Trophoblast cell (in vitro differentiated cells and primary cell): ENCODE measurements around the gene PRDX6.
A peak's percentile ranks its signal among the peaks of the same experiment; 100 is the strongest.

Experiments
- DNase-seq, 2 donors: peaks; one replicate each; pipeline ENCODE4 v3.0.0-alpha.2; 2016
- H2AFZ ChIP-seq: 2 replicates; pipeline ENCODE4 v1.6.1; 2013; ENCODE audit warnings: low read length, moderate library complexity, mild to moderate bottlenecking; ENCODE audit not compliant: insufficient read depth, poor library complexity
- H2AK5ac ChIP-seq: 2 replicates; pipeline ENCODE4 v1.6.1; 2013; ENCODE audit warnings: mild to moderate bottlenecking, low read length
- H2BK120ac ChIP-seq: 2 replicates; pipeline ENCODE4 v1.6.1; 2013; ENCODE audit warnings: low read length, mild to moderate bottlenecking, moderate library complexity; ENCODE audit not compliant: insufficient read depth, poor library complexity
- H2BK12ac ChIP-seq: 2 replicates; pipeline ENCODE4 v1.6.1; 2013; ENCODE audit warnings: mild to moderate bottlenecking, low read length, moderate library complexity
- H2BK5ac ChIP-seq: 2 replicates; pipeline ENCODE4 v1.6.1; 2013; ENCODE audit warnings: low read length, low read depth, moderate library complexity, mild to moderate bottlenecking; ENCODE audit not compliant: poor library complexity
- H3K14ac ChIP-seq: 2 replicates; pipeline ENCODE4 v1.6.1; 2013; ENCODE audit warnings: mild to moderate bottlenecking, low read length
- H3K18ac ChIP-seq: 2 replicates; pipeline ENCODE4 v1.6.1; 2013; ENCODE audit warnings: mild to moderate bottlenecking, low read length
- H3K23ac ChIP-seq: 2 replicates; pipeline ENCODE4 v1.6.1; 2013; ENCODE audit warnings: low read length
- H3K27ac ChIP-seq: 2 replicates; pipeline ENCODE4 v1.5.1; 2013; ENCODE audit warnings: low read depth, mild to moderate bottlenecking, inconsistent platforms, low read length, moderate library complexity
- H3K27me3 ChIP-seq: 2 replicates; pipeline ENCODE4 v1.6.1; 2013; ENCODE audit warnings: inconsistent platforms, mild to moderate bottlenecking, low read length, moderate library complexity; ENCODE audit not compliant: insufficient read depth
- H3K36me3 ChIP-seq, 2 experiments: 1 replicate in 1 of 2; 2 replicates in 1 of 2; pipeline ENCODE4 v1.6.1; 2013; ENCODE audit warnings: low read length in 2 of 2, mild to moderate bottlenecking in 2 of 2, moderate library complexity in 1 of 2; ENCODE audit not compliant: insufficient read depth in 2 of 2, control insufficient read depth in 1 of 2
- H3K4ac ChIP-seq: 2 replicates; pipeline ENCODE4 v1.6.1; 2013; ENCODE audit warnings: low read depth, mild to moderate bottlenecking, low read length, moderate library complexity
- H3K4me1 ChIP-seq, 2 experiments: 1 replicate in 1 of 2; 2 replicates in 1 of 2; pipeline ENCODE4 v1.6.1; 2013; ENCODE audit warnings: low read length in 2 of 2, mild to moderate bottlenecking in 2 of 2, moderate library complexity in 1 of 2; ENCODE audit not compliant: insufficient read depth in 2 of 2, control insufficient read depth in 1 of 2
- H3K4me2 ChIP-seq: 2 replicates; pipeline ENCODE4 v1.6.1; 2013; ENCODE audit warnings: inconsistent platforms, mild to moderate bottlenecking, low read length, moderate library complexity
- H3K4me3 ChIP-seq: 2 replicates; pipeline ENCODE4 v1.5.1; 2013; ENCODE audit warnings: mild to moderate bottlenecking, low read depth, low read length, inconsistent platforms
- H3K79me1 ChIP-seq: one replicate; pipeline ENCODE4 v1.6.1; 2013; ENCODE audit warnings: low read length
- H3K79me2 ChIP-seq: 2 replicates; pipeline ENCODE4 v1.6.1; 2013; ENCODE audit warnings: low read length, mild to moderate bottlenecking; ENCODE audit not compliant: control insufficient read depth, insufficient read depth, poor library complexity
- H3K9ac ChIP-seq: 2 replicates; pipeline ENCODE4 v1.6.1; 2013; ENCODE audit warnings: mild to moderate bottlenecking, low read length
- H3K9me3 ChIP-seq: 2 replicates; pipeline ENCODE4 v1.6.1; 2013; ENCODE audit warnings: low read depth, mild to moderate bottlenecking, control low read depth, inconsistent platforms, low read length; ENCODE audit not compliant: insufficient read depth
- H4K12ac ChIP-seq: 2 replicates; pipeline ENCODE4 v1.6.1; 2013; ENCODE audit warnings: low read depth, mild to moderate bottlenecking, low read length, moderate library complexity
- H4K8ac ChIP-seq: 2 replicates; pipeline ENCODE4 v1.6.1; 2013; ENCODE audit warnings: low read depth, mild to moderate bottlenecking, low read length, moderate library complexity
- H4K91ac ChIP-seq: one replicate; pipeline ENCODE4 v1.6.1; 2013; ENCODE audit warnings: low read depth, mild to moderate bottlenecking, low read length, moderate library complexity
- WGBS: extraction: QIAGEN DNeasy Blood & Tissue Kit; methylation state at CpG from one replicate; pipeline ENCODE4 v1.1.7; 2013; ENCODE audit warnings: missing lambda C conversion rate; ENCODE audit not compliant: insufficient read length, insufficient coverage; ENCODE audit errors: extremely low coverage; 5-methylcytosine and 5-hydroxymethylcytosine counted together

The PRDX6 gene

GRCh38 chr1:173506437-173506836, 29.3 kb downstream of the PRDX6 start:
- H3K79me2 ChIP-seq: no peaks in the 10 kb centered on the region

GRCh38 chr1:173507205-173507846, 30.2 kb downstream of the PRDX6 start:
- Histone ChIP-seq H3K4me1 (peaks cover 0 to 3% of the 10 kb centered on the region in 2 experiments), H3K9ac (no peak overlapping the region), H3K27ac (no peak overlapping the region), H4K12ac (no peak overlapping the region), H3K14ac (no peak overlapping the region), H2BK120ac (no peak overlapping the region), H3K4me2 (no peak overlapping the region), H3K36me3 (no peaks in the 10 kb centered on the region), H3K9me3 (no peaks in the 10 kb centered on the region), H3K79me1 (no peaks in the 10 kb centered on the region), H3K27me3 (no peaks in the 10 kb centered on the region), H3K4me3 (no peak overlapping the region), H4K91ac (no peak overlapping the region), H4K8ac (no peak overlapping the region), H2BK5ac (no peak overlapping the region), H3K79me2 (no peaks in the 10 kb centered on the region), H2AK5ac (no peak overlapping the region), H2BK12ac (no peak overlapping the region), H3K18ac (no peak overlapping the region), H3K23ac (no peak overlapping the region), H3K4ac (no peak overlapping the region), H2AFZ (no peak overlapping the region)
- peak; percentile 66 to 88 for DNase-seq
- whole genome bisulfite sequencing: no CpG with 5 or more reads among the region's 3 CpGs

More at GRCh38 chr1:173506437-173506836, 29.3 kb downstream of the PRDX6 start:
- Histone ChIP-seq H4K12ac (no peak overlapping the region), H3K9me3 (no peaks in the 10 kb centered on the region), H3K14ac (no peak overlapping the region), H3K79me1 (no peaks in the 10 kb centered on the region), H3K36me3 (no peaks in the 10 kb centered on the region), H2BK12ac (no peak overlapping the region), H3K23ac (no peak overlapping the region), H2BK120ac (no peak overlapping the region), H3K4me2 (no peak overlapping the region), H3K9ac (no peak overlapping the region), H3K18ac (no peak overlapping the region), H2AK5ac (no peak overlapping the region), H4K8ac (no peak overlapping the region), H2AFZ (no peak overlapping the region), H3K27ac (no peak overlapping the region), H3K4me1 (peaks cover 0 to 3% of the 10 kb centered on the region in 2 experiments), H4K91ac (no peak overlapping the region), H2BK5ac (no peak overlapping the region), H3K4ac (no peak overlapping the region), H3K4me3 (no peak overlapping the region), H3K27me3 (no peaks in the 10 kb centered on the region)
- peak in 1 of 2 donors; percentile 41 for DNase-seq
- WGBS: no CpG with 5 or more reads among the region's 6 CpGs

DNA sequence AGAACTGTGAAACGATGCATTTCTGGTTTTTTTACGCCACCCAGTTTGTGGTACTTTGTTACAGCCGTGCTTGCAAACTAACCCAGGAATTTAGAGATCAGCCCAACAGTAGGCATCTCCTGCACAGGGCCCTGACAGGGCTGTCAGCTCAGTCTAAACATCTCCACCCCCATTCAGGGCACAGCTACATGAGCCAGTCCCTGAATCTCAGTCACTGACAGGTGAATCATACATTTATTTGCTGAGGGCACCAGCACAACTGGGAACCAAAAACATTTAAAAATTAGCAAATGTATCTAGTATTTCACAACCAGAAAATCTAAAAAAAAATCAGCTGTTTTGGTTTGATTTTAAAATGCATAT, 30.7 kb downstream of the PRDX6 start:
- no peak overlapping the region for H2BK12ac ChIP-seq
- peak; percentile 87 to 94 for DNase-seq
- no peak overlapping the region for H2AK5ac ChIP-seq
- no peak overlapping the region for H3K18ac ChIP-seq
- H3K79me1 ChIP-seq: no peaks in the 10 kb centered on the region
- H4K8ac ChIP-seq: no peak overlapping the region
- no CpG with 5 or more reads among the region's 3 CpGs for WGBS
- no peak overlapping the region for H3K4me2 ChIP-seq
- H3K4me3 ChIP-seq: no peak overlapping the region
- no peak overlapping the region for H2BK5ac ChIP-seq
- H3K79me2 ChIP-seq: no peaks in the 10 kb centered on the region
- no peak overlapping the region for H3K27ac ChIP-seq
- no peak overlapping the region for H3K9ac ChIP-seq
- H2AFZ ChIP-seq: no peak overlapping the region
- H3K14ac ChIP-seq: no peak overlapping the region
- no peak overlapping the region for H4K91ac ChIP-seq
- H4K12ac ChIP-seq: no peak overlapping the region
- H3K23ac ChIP-seq: no peak overlapping the region
- no peaks in the 10 kb centered on the region for H3K27me3 ChIP-seq
- no peaks in the 10 kb centered on the region for H3K36me3 ChIP-seq
- no peak overlapping the region for H2BK120ac ChIP-seq
- H3K4me1 ChIP-seq: peaks cover 0 to 3% of the 10 kb centered on the region in 2 experiments
- H3K4ac ChIP-seq: no peak overlapping the region
- H3K9me3 ChIP-seq: no peaks in the 10 kb centered on the region

DNA sequence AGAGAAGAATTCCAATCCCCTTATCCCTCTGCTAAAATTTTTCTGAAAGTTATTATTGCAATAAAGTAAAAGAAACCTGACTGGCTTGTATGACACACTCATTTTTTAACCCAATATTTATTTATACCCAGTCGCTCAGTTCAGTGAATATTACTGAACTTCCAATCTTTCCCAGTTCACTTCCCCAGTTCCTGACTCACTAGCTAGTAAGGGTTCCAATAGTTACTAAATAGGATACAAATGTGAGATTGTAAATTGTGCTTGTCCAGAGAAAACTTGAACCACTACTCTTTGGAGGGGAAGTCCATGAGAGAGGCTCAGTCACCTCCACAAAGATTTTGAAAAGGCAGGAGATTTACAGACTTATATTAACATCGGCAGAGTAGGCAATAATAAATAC, 31.4 kb downstream of the PRDX6 start:
- Histone ChIP-seq H2AK5ac (no peak overlapping the region), H3K4me3 (no peak overlapping the region)

More for the DNA sequence above, 31.4 kb downstream of the PRDX6 start:
- no peak overlapping the region for H3K9ac ChIP-seq
- H3K14ac ChIP-seq: no peak overlapping the region
- no peak overlapping the region for H2BK12ac ChIP-seq
- WGBS: no CpG with 5 or more reads among the region's 2 CpGs
- H2AFZ ChIP-seq: no peak overlapping the region
- no peak overlapping the region for H3K27ac ChIP-seq
- no peaks in the 10 kb centered on the region for H3K27me3 ChIP-seq
- no peak overlapping the region for H2BK120ac ChIP-seq
- no peak overlapping the region for H4K12ac ChIP-seq
- H3K18ac ChIP-seq: no peak overlapping the region
- H3K9me3 ChIP-seq: no peaks in the 10 kb centered on the region
- H4K91ac ChIP-seq: no peak overlapping the region
- no peaks in the 10 kb centered on the region for H3K79me2 ChIP-seq
- no peaks in the 10 kb centered on the region for H3K79me1 ChIP-seq
- DNase-seq: peak in 1 of 2 donors; percentile 21
- H3K4me1 ChIP-seq: peaks cover 0 to 3% of the 10 kb centered on the region in 2 experiments
- no peak overlapping the region for H3K4me2 ChIP-seq
- H2BK5ac ChIP-seq: no peak overlapping the region
- H3K36me3 ChIP-seq: no peaks in the 10 kb centered on the region
- H4K8ac ChIP-seq: no peak overlapping the region
- H3K23ac ChIP-seq: no peak overlapping the region
- no peak overlapping the region for H3K4ac ChIP-seq
